Hepatocyte (in vitro differentiated cells): Measurements from ENCODE around the gene ABLIM1. TPM values are rescaled to one million over a fixed set of nuclear protein-coding genes. Genes with fewer than 3 reads are reported as not detected.

ENCODE experiments used
- DNase-seq: peaks from one replicate; pipeline ENCODE4 v3.0.0-alpha.2; 2016; ENCODE audit warnings: low spot score
- H2AFZ ChIP-seq: fragments of 200-600 bp; sonication (generic); 2 replicates; pipeline ENCODE4 v1.6.0; 2016; ENCODE audit warnings: antibody characterized with exemption, mild to moderate bottlenecking
- H3K27ac ChIP-seq: fragments of 200-600 bp; sonication (generic); 2 replicates; pipeline ENCODE4 v1.5.1; 2016; ENCODE audit warnings: mild to moderate bottlenecking
- H3K27me3 ChIP-seq: fragments of 200-600 bp; sonication (generic); 2 replicates; pipeline ENCODE4 v1.6.1; 2016
- H3K36me3 ChIP-seq: fragments of 200-600 bp; sonication (generic); replicated peaks from 2 replicates; pipeline ENCODE4 v1.5.1; 2016; ENCODE audit warnings: low read depth; ENCODE audit not compliant: insufficient read depth
- H3K4me1 ChIP-seq: fragments of 200-600 bp; sonication (generic); 2 replicates; pipeline ENCODE4 v1.5.1; 2016; ENCODE audit warnings: mild to moderate bottlenecking, moderate library complexity; ENCODE audit not compliant: insufficient read depth
- H3K4me2 ChIP-seq: fragments of 200-600 bp; sonication (generic); 2 replicates; pipeline ENCODE4 v1.6.0; 2016
- H3K4me3 ChIP-seq: fragments of 200-600 bp; sonication (generic); 2 replicates; pipeline ENCODE4 v1.5.1; 2016; ENCODE audit warnings: mild to moderate bottlenecking
- H3K79me2 ChIP-seq: fragments of 200-600 bp; sonication (generic); 2 replicates; pipeline ENCODE4 v1.6.0; 2017; ENCODE audit warnings: mild to moderate bottlenecking
- H3K9me2 ChIP-seq: fragments of 200-600 bp; sonication (generic); replicated peaks from 2 replicates; pipeline ENCODE4 v1.6.0; 2017; ENCODE audit warnings: mild to moderate bottlenecking; ENCODE audit not compliant: insufficient read depth
- H3K9me3 ChIP-seq: fragments of 200-600 bp; sonication (generic); 2 replicates; pipeline ENCODE4 v1.5.1; 2016; ENCODE audit warnings: low read depth, mild to moderate bottlenecking
- H4K20me1 ChIP-seq: fragments of 200-600 bp; sonication (generic); 2 replicates; pipeline ENCODE4 v1.6.0; 2016; ENCODE audit warnings: mild to moderate bottlenecking; ENCODE audit not compliant: insufficient read depth, poor library complexity, severe bottlenecking
- CTCF ChIP-seq: fragments of 200-600 bp; sonication (generic); IDR thresholded peaks from 2 replicates; pipeline ENCODE4 v1.5.1; 2016; ENCODE audit warnings: antibody characterized with exemption, mild to moderate bottlenecking; ENCODE audit not compliant: poor library complexity
- EZH2 ChIP-seq: fragments of 200-600 bp; sonication (generic); IDR thresholded peaks from 2 replicates; pipeline ENCODE4 v1.6.1; 2016; ENCODE audit warnings: antibody characterized with exemption, mild to moderate bottlenecking, borderline replicate concordance
- EZH2phosphoT487 ChIP-seq: fragments of 200-600 bp; sonication (generic); IDR thresholded peaks from one replicate; pipeline ENCODE4 v1.6.1; 2018; ENCODE audit warnings: antibody characterized with exemption, mild to moderate bottlenecking, low read depth, moderate library complexity; ENCODE audit not compliant: unreplicated experiment, severe bottlenecking
- WGBS: methylation state at CpG from one replicate; pipeline ENCODE4 v1.1.6; 2016; ENCODE audit warnings: low lambda C conversion rate; ENCODE audit errors: missing lambda C conversion rate; 5-methylcytosine and 5-hydroxymethylcytosine counted together
- polyA plus RNA-seq: library from polyadenylated mRNA; unstranded; fragments of >200 nt; fragmentation: Nextera tagmentation; extraction: Ambion mirVana; gene quantifications from 2 replicates; pipeline ENCODE4 v1.2.1, GENCODE V29; 2016
- total RNA-seq: library from RNA; depleted of rRNA; stranded (reverse); fragments of >200 nt; gene quantifications from 2 replicates; pipeline ENCODE4 v1.2.3, GENCODE V29; 2014

ABLIM1 gene
- total and polyA plus RNA-seq, 2 experiments from 2014 or later = 20.8 to 31.6 TPM

GRCh38 chr10:114631666-114632417, 26.2 kb downstream of the ABLIM1 start:
- H3K9me3 ChIP-seq = no peaks in the 10 kb centered on the region
- peaks cover 17% of the 10 kb centered on the region for H3K79me2 ChIP-seq
- H3K27me3 ChIP-seq = no peaks in the 10 kb centered on the region
- H3K9me2 ChIP-seq = no peaks in the 10 kb centered on the region
- DNase-seq = peak; percentile 85
- TF ChIP-seq EZH2 = no peak
- TF ChIP-seq EZH2phosphoT487 = no peak
- TF ChIP-seq CTCF = no peak
- 4% methylated on average over 40 of the region's 53 CpGs for WGBS
- H3K36me3 ChIP-seq = no peaks in the 10 kb centered on the region
- peak overlapping the region; percentile 90 for H3K4me2 ChIP-seq
- H3K27ac ChIP-seq = peak overlapping the region; percentile 89
- no peaks in the 10 kb centered on the region for H4K20me1 ChIP-seq
- peaks cover 22% of the 10 kb centered on the region for H3K4me1 ChIP-seq
- H2AFZ ChIP-seq = peak overlapping the region; percentile 70
- H3K4me3 ChIP-seq = peak overlapping the region; percentile 80

- no peaks in the 10 kb centered on the region for H3K9me3 ChIP-seq
- H3K4me3 ChIP-seq = peak overlapping the region; percentile 80
- peaks cover 22% of the 10 kb centered on the region for H3K79me2 ChIP-seq
- DNase-seq = no peak
- H3K4me1 ChIP-seq = peaks cover 22% of the 10 kb centered on the region
- no peaks in the 10 kb centered on the region for H3K36me3 ChIP-seq
- H3K4me2 ChIP-seq = peak overlapping the region; percentile 90
- no peaks in the 10 kb centered on the region for H4K20me1 ChIP-seq
- H3K9me2 ChIP-seq = no peaks in the 10 kb centered on the region
- H3K27me3 ChIP-seq = no peaks in the 10 kb centered on the region
- no peak for TF ChIP-seq EZH2
- no peak for TF ChIP-seq EZH2phosphoT487
- no peak for TF ChIP-seq CTCF
- peak overlapping the region; percentile 89 for H3K27ac ChIP-seq
- 61% methylated on average over 9 of the region's 9 CpGs for WGBS
- H2AFZ ChIP-seq = peak overlapping the region; percentile 70
Observed at GRCh38 chr10:114631090-114631665, 26.9 kb downstream of the ABLIM1 start.

GRCh38 chr10:114629824-114630730, 28.0 kb downstream of the ABLIM1 start:
- Histone ChIP-seq H3K9me2 (no peaks in the 10 kb centered on the region), H3K4me3 (no peak overlapping the region), H3K27ac (no peak overlapping the region), H3K4me1 (peaks cover 18% of the 10 kb centered on the region), H3K36me3 (no peaks in the 10 kb centered on the region), H2AFZ (no peak overlapping the region), H3K27me3 (no peaks in the 10 kb centered on the region), H4K20me1 (no peaks in the 10 kb centered on the region), H3K4me2 (peak overlapping the region; percentile 90), H3K79me2 (peaks cover 24% of the 10 kb centered on the region), H3K9me3 (no peaks in the 10 kb centered on the region)
- 87% methylated on average over 4 of the region's 4 CpGs for WGBS
- TF ChIP-seq CTCF (no peak), EZH2phosphoT487 (no peak), EZH2 (no peak)
- no peak for DNase-seq
